AG04450 (cell line): ENCODE data around the gene ST3GAL3. TPM values are rescaled to one million over a fixed set of nuclear protein-coding genes. Genes with fewer than 3 reads are reported as not detected.

Experiments
- CTCF ChIA-PET: fragments of 300-600, 350-600 bp; formaldehyde crosslinking; extraction: SDS; loops from one replicate; lab custom pipeline; 2022; ENCODE audit warnings: antibody characterized with exemption, inconsistent platforms; lab: Charles Lee
- POLR2A ChIA-PET: fragments of 350-600 bp; formaldehyde crosslinking; extraction: SDS; loops from one replicate; lab custom pipeline; 2021; ENCODE audit warnings: antibody characterized with exemption, inconsistent platforms; lab: Yijun Ruan, JAX
- DNase-seq: peaks from one replicate; pipeline ENCODE4 v3.0.0-alpha.2; 2011; ENCODE audit warnings: low read depth, low spot score
- H3K27ac ChIP-seq: one replicate; pipeline ENCODE4 v1.5.1; 2012; ENCODE audit warnings: low read depth, low read length, control low read depth
- H3K27me3 ChIP-seq: one replicate; pipeline ENCODE4 v1.6.0; 2012; ENCODE audit warnings: low read length; ENCODE audit not compliant: control insufficient read depth, insufficient read depth
- H3K4me3 ChIP-seq: 2 replicates; pipeline ENCODE4 v1.5.1; 2011; ENCODE audit warnings: mild to moderate bottlenecking, low read depth, low read length, control low read depth
- H3K9me3 ChIP-seq: 2 replicates; pipeline ENCODE4 v1.5.1; 2012; ENCODE audit warnings: low read length; ENCODE audit not compliant: control insufficient read depth, insufficient read depth
- CTCF ChIP-seq: IDR thresholded peaks from 2 replicates; pipeline ENCODE4 v1.5.1; 2011; ENCODE audit warnings: low read depth, low read length, control low read depth, inconsistent platforms
- polyA plus RNA-seq: library from polyadenylated mRNA; depleted of rRNA; stranded (reverse); fragments of >200 nt; gene quantifications from 2 replicates; pipeline ENCODE4 v1.2.3, GENCODE V29; 2011

The ST3GAL3 gene
- polyA plus RNA-seq, 1 experiment, result 11.5 TPM

- no peak for DNase-seq
- Histone ChIP-seq H3K27me3 (no peaks in the 10 kb centered on the region), H3K27ac (no peak overlapping the region), H3K9me3 (peaks cover 4% of the 10 kb centered on the region; the same call in 1 of the 2 replicates), H3K4me3 (no peak overlapping the region)
- no peak for TF ChIP-seq CTCF
- ChIA-PET POLR2A (no interaction called here), CTCF (interaction anchor here (0.8 kb wide), 1 partner anchor 78 kb away, joined by 3 read pairs; no protein-coding TSS in a partner anchor)
These were observed 134.2 kb downstream of the ST3GAL3 start for GRCh38 chr1:43841321-43842174.

DNA sequence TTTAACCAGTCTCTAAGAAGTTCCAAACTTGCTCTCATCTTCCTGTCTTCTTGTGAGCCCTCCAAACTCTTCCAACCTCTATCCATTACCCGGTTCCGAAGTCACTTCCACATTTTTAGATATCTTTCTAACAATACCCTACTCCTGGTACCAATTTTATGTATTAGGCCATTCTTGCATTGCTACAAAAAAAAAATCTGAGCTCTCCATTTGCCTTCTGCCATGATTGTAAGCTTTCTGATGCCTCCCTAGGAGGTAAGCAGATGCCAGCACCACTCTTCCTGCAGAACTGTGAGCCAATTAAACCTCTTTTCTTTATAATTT lies 134.8 kb downstream of the ST3GAL3 start:
- DNase-seq, result no peak
- Histone ChIP-seq H3K9me3 (peaks cover 4% of the 10 kb centered on the region; the same call in 1 of the 2 replicates), H3K4me3 (no peak overlapping the region), H3K27ac (no peak overlapping the region), H3K27me3 (no peaks in the 10 kb centered on the region)
- no peak for TF ChIP-seq CTCF
- ChIA-PET CTCF (no interaction called here), POLR2A (no interaction called here)

GRCh38 chr1:43843684-43844083 lies 136.3 kb downstream of the ST3GAL3 start:
- Histone ChIP-seq H3K4me3 (no peak overlapping the region), H3K9me3 (peaks cover 4% of the 10 kb centered on the region; the same call in 1 of the 2 replicates), H3K27ac (no peak overlapping the region), H3K27me3 (no peaks in the 10 kb centered on the region)
- TF ChIP-seq CTCF, result no peak
- CTCF ChIA-PET, result no interaction called here
- POLR2A ChIA-PET, result no interaction called here
- no peak for DNase-seq

DNA sequence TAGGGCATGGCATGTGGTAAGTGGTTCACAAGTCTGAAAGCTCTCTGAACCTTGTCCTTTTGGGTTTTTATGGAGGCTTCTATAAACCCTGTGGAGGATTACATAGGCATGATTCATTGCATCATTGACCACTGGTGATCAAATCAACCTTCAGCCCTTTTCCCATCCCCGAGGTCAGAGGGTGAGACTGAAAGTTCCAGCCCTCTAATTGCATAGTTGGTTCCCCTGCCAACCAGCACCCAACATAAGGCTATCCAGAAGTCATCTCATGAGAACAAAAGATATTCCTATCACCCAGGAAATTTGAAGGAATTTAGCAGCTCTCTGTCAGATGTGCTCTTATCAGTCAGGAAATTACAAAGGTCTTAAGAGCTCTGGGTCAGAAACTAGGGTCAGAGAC lies 136.8 kb downstream of the ST3GAL3 start:
- H3K27me3 ChIP-seq, result no peaks in the 10 kb centered on the region
- H3K4me3 ChIP-seq, result no peak overlapping the region
- no peak for DNase-seq
- peaks cover 4% of the 10 kb centered on the region; the same call in 1 of the 2 replicates for H3K9me3 ChIP-seq
- CTCF ChIA-PET, result interaction anchor here (0.6 kb wide), 1 partner anchor 81 kb away, joined by 3 read pairs; no protein-coding TSS in a partner anchor
- POLR2A ChIA-PET, result no interaction called here
- H3K27ac ChIP-seq, result no peak overlapping the region
- TF ChIP-seq CTCF, result no peak

GRCh38 chr1:43847290-43847689 lies 140.0 kb downstream of the ST3GAL3 start:
- ChIA-PET POLR2A (interaction anchor here (0.5 kb wide), 1 partner anchor 23 kb away, joined by 3 read pairs; no protein-coding TSS in a partner anchor), CTCF (interaction anchor here (0.6 kb wide), 1 partner anchor 81 kb away, joined by 3 read pairs; no protein-coding TSS in a partner anchor)
- Histone ChIP-seq H3K4me3 (no peak overlapping the region), H3K27me3 (no peaks in the 10 kb centered on the region), H3K27ac (no peak overlapping the region), H3K9me3 (no peaks in the 10 kb centered on the region)
- TF ChIP-seq CTCF, result no peak
- no peak for DNase-seq
